Medulla oblongata (tissue), 1 donor: Measurements from ENCODE around the gene TMCO4.

Experiments
- DNase-seq: peaks from one replicate; pipeline ENCODE4 v3.0.0-alpha.2; 2015; ENCODE audit errors: extremely low spot score

Gene TMCO4

GRCh38 chr1:19775831-19776230, 23.9 kb downstream of the TMCO4 start:
- DNase-seq, result no peak

DNA sequence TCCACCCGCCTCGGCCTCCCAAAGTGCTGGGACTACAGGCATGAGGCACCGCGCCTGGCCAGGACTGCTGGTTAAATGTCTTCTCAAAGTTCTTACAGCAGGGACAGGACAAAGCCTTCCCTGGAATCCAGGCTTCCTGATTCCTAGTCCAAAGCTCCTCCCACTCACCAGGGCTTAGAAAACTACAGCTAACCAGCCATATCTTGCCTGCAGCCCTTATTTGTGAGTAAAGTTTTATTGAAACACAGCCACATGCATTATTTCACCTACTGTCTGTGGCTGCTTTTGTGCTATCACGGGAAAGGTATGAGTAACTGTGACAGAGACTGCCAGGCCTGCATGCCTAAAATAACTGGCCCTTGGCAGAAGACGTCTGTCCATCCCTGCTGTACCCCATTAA, 24.4 kb downstream of the TMCO4 start:
- DNase-seq, result no peak

GRCh38 chr1:19774180-19774785, 25.4 kb downstream of the TMCO4 start:
- DNase-seq, result no peak

- no peak for DNase-seq
These were observed 26.2 kb downstream of the TMCO4 start for GRCh38 chr1:19773485-19773884.

GRCh38 chr1:19772053-19772452, 27.7 kb downstream of the TMCO4 start:
- DNase-seq, result no peak

DNA sequence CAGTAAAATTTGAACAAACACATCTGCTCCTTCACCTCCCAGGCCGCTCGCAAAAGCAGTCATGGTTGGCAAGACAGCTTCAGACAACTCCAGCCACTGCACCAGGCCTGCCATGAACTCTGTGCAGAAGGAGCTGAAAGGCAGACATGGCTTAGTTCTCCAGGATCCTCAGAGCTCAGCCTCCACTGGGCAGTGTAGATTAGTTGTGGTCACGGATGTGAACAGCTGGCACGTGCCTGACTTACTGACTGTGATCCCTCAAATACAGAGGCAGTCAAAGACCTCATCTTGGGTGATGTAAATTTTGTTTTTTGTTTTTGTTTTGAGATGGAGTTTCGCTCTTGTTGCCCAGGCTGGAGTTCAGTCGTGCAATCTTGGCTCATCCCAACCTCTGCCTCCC, 28.4 kb downstream of the TMCO4 start:
- no peak for DNase-seq

DNA sequence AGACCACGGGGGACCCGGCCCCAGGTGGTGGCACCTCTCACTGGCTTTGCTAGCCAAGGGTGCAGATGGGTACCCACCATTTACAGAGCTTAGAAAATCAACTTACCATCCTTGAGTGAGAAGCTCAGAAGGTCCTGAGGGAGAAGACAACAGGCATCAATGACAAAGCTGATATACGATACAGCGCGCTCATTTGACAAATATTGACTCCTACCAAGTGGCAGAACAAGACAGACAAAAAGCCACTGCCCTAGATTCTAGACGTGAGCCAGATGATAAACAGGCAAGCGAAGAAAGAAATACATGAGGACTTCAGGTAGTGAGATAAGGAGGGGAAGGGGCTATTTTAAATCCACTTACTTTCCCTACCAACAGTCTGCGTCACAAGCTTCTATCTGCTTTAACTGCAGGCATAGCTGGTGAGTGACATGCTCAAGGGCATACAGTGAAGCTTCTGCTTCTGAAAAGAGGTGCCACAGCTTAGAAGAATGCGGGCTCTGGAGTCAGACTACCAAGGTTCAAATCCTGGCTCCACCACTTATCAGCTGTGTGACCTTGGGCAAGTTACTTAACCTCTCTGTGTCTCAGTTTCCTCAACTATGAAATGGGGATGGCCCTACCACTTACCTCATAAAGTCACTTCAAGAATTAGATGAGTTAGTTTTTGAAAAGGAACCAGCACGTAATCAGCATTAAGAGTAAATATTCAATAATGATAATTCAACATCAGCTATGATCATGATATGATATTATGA, 29.1 kb downstream of the TMCO4 start:
- DNase-seq, result no peak

- no peak for DNase-seq
These were observed 30.3 kb downstream of the TMCO4 start for GRCh38 chr1:19769211-19769932.

DNA sequence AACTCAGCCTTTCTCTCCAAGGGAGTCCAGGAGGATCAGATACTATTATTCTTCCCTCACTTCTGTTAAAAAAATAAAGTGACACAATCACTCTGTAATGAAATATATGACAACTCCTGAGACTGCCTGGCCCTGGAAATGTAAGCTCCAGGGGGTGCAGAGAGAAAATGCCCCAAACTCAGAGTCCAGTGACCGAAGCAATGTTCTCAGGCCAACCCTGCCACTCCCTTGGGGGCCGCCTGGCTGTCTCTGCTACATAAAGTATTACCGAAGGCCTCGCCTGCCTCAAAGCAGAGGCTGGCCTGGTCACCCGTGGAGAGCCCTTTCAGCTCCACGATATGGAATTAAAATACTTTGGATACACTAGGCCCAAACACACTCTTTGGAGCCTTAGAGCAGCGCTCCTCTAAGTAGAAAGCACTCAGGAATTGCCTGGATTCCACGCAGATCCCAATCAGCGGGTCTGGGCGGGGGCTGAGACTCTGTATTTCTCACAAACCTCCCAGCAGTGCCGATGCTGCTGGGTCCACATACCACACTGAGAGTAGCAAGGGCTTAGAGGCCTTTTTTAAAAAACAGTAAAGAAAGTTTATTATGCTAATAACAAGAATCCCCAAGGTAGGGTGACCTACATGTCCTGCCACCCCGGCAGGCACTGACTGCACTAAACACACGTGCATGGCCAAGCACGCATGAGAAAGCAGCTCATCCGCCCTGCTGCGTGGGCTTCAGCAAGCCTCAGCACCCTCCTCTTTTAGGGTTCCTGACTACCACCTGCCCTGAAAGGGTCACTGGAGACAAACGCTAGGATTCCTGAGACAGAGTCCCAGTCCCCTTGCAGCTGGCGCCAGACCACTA, 31.1 kb downstream of the TMCO4 start:
- DNase-seq, result no peak

GRCh38 chr1:19765623-19766022, 34.1 kb downstream of the TMCO4 start:
- DNase-seq, result no peak

- no peak for DNase-seq
These were observed 34.9 kb downstream of the TMCO4 start for GRCh38 chr1:19764848-19765247.

- DNase-seq, result no peak
These were observed 37.4 kb downstream of the TMCO4 start for GRCh38 chr1:19762175-19762779.

DNA sequence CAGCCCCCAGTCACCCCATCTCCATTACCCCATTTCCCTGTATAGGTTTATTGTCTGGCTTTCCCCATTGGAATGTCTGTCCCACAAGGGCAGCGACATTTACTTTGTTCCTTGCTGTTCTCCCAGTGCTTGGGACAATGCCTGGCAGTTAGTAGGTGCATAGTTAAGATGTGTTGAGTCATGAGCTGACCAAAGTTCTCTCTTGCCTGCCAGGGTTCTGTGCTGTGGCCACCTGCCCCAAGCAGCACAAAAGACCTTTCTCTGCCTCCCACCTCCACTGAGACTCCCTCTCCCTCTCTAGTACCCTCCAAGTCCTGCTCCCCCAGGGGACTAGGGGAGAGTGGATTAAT, 40.0 kb downstream of the TMCO4 start:
- DNase-seq, result no peak

DNA sequence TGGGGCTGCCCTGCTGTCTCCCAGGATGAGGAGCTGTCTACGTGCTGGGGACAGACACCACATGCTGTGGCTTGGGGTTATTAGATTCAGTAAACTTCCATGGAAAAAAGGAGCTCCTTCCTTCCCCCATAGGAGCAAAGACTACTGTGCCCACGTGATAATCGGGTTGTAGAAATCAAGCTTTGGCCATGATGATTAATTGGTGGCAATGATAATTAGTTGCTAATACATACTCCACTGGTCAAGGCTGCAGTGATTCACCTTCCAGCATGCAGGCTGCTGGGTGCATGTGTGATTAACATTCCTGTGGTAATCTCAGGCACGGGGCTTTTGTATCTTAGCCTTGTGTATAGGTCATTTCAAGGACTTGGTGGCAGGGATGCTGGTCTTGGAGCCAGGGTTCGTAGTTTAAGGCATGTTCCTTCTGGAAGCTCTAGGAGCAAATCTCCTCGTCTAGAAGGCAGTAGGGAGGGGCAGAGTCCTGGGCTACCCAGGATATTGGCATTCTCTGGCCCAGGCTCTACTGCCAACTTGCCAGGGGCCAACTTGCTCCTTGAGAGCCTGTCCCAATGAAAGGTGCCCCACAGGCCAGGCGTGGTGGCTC, 41.4 kb downstream of the TMCO4 start:
- no peak for DNase-seq

GRCh38 chr1:19757641-19758040, 42.1 kb downstream of the TMCO4 start:
- DNase-seq, result no peak

DNA sequence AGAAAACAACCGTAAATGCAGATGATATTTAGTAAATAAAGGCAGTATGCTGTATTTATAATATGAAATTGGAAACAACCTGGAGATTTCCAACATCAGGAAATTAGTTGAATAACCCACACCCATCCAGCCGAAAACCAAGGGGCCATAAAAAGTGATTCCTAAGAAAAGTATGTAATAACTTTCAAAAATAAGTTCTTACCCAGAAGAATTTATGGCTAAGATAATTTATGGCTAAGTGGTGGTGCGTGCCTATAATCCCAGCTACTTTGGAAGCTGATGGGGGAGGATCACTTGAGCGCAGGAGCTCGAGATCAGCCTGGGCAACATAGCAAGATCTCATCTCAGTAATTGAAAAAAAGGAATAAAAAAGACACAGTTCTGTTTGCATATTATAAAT, 43.2 kb downstream of the TMCO4 start:
- DNase-seq, result no peak

- no peak for DNase-seq
These were observed 45.2 kb downstream of the TMCO4 start for GRCh38 chr1:19754482-19754881.

DNA sequence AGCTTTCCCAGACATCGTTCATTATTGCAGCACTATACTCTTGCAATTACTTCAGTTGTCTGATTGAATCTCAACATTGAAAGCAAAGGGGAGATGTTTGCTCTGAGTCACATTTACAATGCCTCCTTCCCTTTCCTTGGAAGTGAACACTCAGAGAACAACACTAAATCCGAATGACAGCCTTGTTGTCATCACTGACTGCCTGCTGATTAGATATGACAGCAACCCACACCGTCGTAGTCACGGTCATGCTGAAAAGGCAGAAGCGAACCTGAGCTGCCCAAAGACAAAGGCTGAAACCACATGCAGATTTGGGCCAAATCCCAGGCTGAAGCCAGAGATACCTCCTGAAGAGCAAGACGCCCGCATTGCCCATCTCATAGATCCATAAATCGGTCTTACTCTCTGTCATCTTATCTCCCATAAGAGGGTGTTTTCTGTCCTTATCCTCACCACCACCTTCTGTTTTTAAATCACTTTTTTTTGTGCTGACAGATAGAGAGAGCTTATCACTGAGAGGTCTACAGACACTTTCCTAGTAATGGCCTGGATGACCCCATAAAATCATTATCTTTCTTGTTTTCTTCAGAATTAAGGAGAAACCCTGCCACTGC, 47.5 kb downstream of the TMCO4 start:
- DNase-seq, result no peak

DNA sequence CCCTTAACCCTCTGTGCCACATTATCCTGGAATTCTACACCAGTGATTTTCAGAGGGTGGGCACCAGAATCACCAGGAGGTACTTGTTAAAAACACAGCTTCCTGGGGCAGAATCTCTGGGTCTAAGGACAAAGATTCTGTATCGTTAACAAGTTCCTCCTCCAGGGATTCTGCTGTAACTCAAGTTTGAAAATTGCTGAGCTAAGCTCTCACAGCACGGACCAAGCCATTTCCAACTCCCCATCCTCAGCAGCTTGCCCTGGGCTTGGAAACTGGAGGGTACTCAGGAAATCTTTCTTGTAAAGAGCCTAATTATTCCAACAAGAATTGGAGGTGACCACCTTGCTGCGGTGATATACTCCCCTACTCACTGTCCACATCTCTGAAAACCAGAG, 48.8 kb downstream of the TMCO4 start:
- no peak for DNase-seq

GRCh38 chr1:19750101-19750881, 49.4 kb downstream of the TMCO4 start:
- DNase-seq, result no peak
